GM19397 (cell line): ENCODE measurements around the gene GLOD4.
"Not testable (repeated sequence)": the region's sequence is repeated elsewhere in the genome, so short reads cannot be mapped to it uniquely, and the experiment has no call there.

Experiments
- ATAC-seq: cut with Tn5 transposase; IDR thresholded peaks from one replicate; pipeline ENCODE4 v1.9.1; 2021; ENCODE audit warnings: mild to moderate bottlenecking, moderate library complexity; ENCODE audit not compliant: unreplicated experiment

GLOD4 gene

DNA sequence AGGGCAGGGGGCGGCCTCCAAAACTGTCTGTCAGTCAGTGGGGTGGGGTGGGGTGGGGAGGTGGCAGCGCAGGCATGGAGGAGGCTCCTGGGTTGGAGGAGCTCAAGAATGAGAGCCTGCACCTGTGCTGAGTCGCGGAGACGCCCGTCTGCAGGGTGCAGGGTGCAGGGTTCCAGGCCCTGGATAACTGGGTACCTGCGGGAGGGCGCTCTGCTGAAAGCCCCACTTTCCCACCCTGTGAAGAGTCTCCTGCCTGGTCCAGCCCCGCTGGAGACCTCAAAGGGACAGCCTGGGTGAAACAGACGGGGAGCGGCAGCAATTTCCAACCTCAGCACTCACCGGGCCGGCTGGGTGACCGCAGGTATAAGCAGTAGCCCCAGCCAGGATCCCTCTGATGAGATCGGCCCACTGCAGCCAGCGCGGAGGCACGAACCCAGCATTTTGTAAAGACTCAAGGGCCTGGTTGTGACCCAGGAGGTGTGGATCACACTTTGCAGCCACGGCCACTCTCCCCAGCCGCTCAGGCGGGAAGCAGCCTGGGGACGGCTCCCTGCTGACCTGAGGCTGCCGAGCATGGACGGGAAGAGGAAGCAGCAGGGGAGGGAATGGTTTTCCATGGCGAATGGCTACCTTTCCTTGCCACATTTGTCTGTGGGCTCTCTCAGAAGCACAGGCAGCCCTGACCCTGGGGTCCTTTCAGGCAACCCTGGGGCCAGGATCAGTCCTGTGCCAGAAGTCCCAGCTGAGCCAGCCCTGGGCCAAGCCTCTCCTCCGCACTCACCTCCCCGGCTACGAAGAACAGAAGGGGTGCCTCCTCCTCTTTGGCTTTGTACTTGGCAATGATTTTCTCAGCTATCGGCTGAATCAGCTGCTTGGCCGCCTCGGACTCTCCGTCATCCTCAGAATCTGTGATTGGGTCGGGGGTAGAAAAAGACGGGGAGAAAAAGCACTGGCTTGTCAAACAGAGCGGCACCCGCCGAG is 21.1 kb upstream of the GLOD4 start:
- ATAC-seq = no peak

DNA sequence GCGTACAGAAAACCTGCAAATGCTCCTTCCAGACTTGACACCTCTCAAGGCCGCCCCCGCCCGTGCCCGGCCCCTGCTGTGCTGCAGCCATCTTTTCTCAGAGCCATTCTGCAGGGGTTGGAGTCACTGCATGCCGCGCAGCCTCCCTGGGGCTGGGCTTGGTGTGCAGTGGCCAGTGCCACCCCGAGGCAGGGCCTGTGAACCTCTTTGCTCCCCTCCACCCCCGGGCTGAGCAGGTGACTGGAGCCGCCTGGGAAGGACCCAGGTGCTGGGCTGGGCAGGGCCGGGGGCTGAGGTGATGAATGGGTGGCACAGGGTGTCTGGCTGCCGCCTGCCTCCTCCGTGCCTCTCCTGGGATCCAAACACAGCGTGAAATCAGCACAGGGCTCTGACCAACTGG is 20.4 kb upstream of the GLOD4 start:
- no peak for ATAC-seq

DNA sequence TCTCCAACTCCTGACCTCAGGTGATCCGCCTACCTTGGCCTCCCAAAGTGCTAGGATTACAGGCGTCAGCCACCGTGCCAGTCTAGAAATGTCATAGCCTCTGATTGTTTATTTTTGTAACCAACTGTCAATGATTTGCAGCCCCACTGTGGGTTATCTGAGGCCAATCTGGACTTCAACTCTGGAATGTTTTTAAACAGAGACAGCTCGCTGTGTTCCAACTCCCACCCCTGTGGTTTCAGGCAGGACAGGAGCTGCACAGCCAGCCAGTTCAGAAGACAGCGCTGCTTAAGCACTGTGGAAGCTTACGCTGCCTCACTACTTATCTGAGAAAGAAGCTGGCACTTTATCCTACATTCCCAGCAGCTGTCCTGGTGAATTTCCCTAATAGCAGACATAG is 19.6 kb upstream of the GLOD4 start:
- no peak for ATAC-seq

DNA sequence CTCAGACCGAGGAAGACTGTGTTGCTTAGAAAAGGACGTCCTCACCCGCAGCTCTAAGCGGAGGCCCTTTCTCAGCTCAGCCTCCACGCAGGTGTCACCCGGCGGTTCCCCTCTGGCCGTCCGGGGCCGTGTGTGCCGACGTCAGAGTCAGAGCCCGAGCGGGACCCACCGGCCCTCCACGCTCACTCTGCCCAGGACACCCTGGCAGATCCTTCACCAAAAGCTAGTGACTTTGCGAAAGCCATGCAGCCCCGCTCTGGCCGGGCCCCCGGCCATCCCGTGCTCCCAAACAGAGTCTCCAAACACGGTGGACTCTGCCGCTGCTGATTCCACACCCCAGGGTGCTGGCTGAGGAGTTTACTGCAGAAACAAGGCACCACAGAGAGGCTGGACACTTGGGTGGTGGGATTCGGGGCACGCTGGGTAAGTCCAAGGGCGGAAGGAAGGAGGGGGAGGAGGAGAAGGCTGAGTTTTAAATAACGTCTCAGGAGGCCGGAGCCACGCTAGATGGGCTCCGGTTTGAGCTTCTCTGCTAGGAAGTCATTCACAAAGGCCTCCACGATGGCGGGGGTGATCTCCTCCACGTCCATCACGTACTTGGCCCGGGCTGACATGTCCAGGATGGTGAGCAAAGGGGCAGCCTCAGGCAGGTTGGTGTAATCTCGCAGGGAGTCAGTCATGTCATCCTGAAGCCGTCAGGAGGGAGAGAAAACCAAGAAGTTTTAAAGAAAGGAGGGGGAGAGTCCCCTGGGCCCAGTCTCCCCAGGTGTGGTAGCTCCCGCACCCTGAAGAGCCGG is 18.6 kb upstream of the GLOD4 start:
- no peak for ATAC-seq

DNA sequence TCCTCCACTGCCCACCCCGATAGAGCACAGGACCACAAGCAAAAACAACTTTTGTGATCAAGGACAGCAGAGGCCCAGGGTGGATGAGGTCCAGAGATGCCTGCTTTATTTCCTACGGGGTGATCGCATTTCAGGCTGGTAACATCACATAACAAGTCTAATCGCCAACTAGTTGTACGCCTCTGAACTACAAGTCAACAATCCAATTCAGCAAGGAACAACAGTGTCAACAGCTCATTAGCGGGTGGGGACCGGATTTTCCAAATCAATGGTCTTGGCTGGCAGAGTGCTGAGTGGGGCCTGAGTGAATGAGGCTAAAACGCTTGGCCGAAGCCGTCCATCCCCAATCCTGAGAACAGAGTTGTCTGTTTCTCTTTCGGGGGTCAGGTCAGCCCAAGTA is 17.2 kb upstream of the GLOD4 start:
- ATAC-seq = no peak

DNA sequence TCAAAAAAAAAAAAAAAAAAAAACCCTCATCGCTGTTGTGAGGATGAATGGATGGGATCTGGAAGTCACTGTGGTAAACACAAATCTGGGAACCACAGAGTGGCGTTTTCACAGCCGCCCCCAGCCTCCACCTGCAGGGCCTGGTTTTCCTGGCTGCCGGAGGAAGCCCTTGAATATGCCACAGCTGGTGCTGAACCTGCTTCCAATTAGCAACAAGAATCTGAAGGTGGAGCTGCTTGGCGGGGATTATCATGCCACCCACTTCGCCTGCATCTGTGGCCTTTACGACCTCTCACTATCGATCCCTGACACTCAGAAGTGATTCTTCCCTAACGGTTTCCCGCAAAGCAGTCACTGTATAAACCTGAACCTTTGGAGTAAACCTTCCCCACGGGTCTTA is 16.2 kb upstream of the GLOD4 start:
- ATAC-seq = no peak

DNA sequence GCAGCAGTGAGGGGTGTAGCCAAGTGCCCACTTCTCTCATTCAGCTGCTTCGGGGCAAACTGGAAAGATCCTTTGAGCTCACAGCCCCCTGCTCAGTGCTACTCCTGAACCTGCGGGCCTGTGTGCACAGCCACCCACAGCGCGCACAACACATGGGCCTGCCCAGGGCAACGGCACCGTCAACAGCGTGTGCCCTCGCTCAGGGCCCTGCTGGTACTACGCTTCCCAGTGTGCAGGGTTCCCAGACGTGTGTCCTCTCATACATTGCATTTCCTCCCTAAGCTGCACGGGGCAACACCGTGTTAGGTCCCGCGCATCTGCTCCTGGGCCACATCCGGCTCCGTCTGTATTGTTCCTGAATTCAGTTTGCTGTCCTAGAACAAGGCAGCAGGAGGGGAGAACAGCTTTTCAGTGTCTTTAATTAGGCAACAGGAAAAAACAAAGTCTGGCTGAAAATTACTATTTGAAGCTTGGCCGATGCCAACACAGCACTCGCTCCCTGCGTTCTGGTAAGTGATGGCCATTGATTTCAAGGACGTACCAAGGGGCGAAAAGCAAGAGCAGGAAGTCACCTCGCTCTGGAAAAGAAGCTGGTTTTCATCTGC is 15.3 kb upstream of the GLOD4 start:
- ATAC-seq = no peak

DNA sequence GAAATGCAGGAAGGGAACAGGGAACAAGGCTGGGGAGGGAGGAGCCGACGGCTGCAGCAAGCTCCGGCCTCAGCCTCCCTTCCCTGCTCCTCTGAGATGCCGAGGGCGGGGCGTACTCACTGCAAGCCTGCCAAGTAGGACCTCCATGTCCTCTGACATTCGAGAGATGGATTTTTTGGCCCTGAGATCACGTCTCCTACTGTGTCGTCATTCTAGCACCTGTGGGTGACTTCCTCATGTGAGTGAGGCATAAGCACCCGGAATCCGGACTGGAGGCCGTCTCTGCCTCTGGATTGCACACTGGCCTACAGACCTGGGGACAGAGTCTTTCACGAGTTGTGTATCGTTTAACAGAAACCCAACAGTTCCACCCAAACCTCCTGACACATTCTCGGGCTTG is 14.5 kb upstream of the GLOD4 start:
- no peak for ATAC-seq

DNA sequence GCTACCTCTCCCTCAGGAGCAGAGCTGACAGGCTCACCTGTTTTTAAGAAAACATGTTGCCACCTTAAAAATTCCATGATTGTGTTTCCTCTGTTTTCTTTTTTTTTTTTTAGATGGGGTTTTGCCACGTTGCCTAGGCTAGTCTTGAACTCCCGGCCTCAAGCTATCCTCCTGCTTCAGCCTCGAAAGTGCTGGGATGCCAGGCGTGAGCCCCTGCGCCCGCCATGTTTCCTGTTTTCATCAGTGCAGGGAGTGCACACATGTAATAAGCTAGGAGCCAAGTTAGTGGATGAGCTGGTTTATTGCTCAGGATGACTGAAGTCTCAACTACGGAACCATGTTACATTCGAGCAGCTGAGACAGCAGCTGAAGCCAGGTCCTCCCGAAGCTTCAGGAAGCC is 13.6 kb upstream of the GLOD4 start:
- ATAC-seq = no peak

DNA sequence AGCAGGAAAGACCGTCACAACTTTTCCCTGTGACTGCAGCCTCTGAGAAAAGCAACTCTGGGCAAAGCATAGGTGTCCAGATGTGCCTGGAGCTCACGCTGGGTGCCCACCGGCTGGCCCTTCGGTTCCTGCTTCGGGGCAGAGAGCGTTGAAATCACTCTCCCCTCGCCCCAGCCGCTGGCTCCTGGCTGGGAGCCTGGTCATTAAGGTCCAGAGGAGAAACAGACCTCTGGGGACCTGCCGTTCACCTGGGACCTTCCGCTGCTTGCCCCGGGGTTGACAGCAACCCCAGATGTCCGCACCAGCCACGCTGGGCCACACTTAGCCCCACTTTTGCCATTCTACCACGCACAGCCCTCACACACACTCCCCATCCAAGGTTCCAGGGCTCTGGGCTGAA is 13.2 kb upstream of the GLOD4 start:
- no peak for ATAC-seq

DNA sequence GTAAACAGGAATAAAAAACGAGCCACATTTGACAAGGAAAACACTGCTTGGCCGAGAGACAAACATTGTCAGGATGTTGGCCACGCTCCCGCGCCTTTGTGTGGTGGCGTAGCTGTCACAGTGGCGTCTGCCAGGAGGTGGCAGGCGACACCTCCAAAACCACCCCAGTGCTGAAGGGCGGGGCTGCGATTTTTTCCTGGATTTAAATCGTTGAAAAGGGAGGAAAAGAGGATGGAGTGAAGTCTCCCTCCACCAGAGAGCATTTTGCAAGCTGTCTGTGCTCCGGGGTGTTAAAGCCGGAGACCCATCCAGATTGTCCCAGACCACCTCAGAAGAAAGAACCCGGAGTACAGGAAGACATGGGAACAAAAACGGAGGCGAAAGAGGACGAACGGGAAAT is 12.8 kb upstream of the GLOD4 start:
- no peak for ATAC-seq

DNA sequence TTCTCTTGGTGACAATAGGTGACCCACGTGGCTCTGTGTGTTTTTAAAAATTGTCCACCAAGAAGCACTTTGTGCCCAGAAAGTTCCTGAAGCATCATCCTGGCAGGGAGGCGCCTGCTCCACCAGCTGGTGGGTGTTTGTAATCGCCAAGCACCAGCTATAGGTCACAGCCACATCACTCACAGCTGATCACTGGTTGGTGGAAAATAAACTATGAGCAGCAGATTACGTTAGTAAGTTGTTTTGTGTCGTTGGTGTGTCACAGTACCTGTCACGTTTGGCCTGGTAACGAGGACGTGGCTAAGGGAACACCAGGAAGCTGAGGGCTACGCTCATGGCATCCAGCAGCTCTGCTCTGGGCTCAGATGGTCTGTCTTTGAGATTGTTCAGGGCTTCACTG is 10.2 kb upstream of the GLOD4 start:
- no peak for ATAC-seq

DNA sequence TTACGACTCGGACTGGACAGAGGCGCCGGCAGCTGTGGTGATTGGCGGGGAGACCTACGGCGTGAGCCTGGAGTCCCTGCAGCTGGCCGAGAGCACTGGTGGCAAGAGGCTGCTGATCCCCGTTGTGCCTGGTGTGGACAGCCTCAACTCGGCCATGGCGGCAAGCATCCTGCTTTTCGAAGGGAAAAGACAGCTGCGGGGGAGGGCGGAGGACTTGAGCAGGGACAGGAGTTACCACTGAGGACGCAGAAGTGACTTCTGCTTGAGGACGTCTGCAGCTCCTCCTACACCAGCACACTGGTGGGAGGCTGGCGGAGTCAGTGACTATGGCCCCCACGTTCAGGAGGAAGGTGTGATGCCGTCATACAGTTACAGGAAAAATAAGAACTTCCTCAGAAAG is 9.7 kb upstream of the GLOD4 start:
- no peak for ATAC-seq

DNA sequence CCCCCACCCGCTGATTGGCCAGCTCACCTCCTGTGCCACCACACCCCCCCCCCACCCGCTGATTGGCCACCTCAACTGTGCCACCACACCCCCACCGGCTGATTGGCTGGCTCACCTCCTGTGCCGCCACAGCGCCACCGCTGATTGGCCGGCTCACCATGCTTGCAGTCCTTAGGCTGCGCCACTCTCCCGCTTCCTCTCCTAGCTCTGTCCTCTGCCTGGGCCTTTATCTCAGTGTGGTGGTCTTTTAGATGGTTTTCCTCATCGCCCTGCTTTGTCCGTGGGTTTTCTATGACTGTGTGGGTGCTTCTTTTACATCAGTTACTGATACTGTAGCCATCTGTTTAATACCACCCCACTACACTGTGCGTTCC is 8.8 kb upstream of the GLOD4 start:
- not testable (repeated sequence) for ATAC-seq

DNA sequence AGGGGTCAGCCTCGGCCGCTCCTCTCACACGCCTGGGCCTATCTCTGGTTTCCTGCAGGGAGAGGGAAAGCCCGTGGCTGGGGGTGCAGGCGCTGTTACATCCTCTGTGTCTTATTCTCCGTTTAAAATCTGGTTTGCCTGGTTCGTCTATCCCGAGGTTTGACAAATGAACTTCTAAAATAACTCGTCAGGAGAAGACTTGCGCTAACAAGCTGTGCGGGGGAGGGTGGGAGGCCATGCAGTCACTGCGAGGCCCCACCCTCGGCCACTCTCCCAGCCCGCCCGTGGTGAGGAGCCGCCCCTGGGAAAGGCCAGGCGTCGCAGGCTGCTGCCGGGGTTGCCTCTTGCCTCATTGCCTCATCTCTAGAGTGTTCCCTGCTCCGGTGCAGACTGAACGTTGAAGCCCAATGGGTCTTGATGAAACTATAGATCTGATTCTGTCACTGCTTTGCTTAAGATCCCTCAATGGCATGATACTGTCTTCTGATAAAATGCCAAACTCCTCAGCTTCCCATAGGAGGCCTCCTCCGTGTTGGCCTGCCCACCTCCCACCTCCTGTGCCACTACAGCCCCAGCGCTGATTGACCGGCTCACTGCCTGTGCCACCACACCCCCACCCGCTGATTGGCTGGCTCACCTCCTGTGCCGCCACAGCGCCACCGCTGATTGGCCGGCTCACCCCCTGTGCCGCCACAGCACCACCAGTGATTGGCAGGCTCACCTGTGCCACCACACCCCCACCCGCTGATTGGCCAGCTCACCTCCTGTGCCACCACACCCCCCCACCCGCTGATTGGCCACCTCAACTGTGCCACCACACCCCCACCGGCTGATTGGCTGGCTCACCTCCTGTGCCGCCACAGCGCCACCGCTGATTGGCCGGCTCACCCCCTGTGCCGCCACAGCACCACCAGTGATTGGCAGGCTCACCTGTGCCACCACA is 8.1 kb upstream of the GLOD4 start:
- ATAC-seq = not testable (repeated sequence)

DNA sequence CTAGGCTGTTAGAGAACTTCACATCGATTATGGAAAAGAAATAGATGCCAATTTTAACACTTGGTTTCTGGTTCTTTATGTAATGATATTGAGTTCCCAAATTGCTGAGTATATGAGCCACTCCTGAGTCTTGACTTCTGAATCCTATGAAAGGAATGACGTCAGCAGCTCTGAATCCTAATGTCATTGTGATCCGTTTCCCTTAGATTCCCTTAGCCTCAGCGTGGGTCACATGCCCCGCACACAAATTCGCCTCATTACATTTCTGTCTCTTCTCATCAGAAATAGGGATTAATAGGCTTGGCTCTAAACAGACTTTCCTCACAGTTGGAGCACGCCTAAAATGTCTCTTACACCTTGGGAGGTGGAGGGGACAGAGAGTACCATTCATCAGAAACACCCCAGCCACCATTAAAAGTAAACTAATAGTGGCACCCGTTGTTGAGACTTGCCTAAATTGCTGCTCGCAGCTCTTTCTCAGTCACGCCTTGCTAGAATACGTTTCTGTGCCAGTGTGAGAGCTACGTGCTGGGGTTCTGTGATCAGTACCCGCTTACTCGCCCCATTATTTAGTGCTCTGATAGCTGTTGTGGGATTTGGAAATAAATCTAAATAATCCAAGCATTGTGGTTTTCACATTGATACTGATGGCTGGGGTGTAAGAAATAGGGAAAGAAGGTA is 7.2 kb upstream of the GLOD4 start:
- no peak for ATAC-seq

DNA sequence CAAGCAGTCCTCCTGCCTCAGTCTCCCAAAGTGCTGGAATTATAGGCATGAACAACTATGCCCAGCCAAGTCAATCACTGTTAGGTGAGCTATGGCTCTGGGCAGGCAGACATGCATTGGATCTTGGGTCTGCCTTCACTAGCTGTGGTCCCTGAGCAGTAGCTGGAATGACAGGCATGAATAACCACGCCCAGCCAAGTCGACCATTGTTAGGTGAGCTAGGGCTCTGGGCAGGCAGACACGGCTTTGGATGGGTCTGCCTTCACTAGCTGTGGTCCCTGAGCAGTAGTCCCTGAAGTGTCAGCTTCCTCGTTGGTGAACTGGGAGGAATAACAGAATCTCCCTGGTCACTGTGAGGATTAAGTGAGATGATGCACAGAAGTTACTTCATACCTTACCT is 6.5 kb upstream of the GLOD4 start:
- ATAC-seq = no peak

DNA sequence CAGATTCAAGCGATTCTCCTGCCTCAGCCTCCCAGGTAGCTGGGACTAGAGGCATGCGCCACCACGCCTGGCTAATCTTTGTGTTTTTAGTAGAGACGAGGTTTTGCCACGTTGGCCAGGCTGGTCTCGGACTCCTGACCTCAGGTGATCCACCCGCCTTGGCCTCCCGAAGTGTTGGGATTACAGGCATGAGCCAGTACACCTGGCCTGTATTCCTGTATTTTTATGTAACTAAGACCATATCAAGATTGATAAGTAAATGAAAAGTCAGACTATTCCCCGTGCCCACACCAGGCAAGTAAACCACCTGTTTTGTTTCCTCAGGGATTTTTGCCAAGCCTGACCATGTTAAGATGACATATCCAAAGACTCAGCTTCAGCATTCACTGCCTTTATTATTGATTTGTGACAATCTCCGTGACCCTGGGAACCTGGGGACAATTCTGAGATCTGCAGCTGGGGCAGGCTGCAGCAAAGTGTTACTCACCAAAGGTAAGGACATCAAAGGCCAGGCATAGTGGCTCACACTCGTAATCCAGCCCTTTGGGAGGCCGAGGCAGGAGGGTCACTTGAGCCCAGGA is 5.7 kb upstream of the GLOD4 start:
- no peak for ATAC-seq

DNA sequence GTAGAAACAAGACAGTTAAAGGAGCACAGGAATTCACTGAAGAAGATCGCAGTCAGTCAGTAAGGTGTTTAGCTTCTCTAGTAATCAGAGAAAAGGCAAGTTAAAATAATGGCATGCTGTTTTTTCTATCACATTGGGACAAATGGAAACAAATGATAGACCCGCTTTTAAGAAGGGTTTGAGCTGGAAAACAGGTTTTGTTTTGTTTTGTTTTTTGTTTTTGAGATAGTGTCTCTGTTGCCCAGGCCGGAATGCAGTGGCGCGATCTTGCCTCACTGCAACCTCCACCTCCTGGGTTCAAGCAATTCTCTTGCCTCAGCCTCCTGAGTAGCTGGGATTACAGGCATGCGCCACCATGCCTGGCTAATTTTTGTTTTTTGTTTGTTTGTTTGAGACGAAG is 3.8 kb upstream of the GLOD4 start:
- ATAC-seq = not testable (repeated sequence)

DNA sequence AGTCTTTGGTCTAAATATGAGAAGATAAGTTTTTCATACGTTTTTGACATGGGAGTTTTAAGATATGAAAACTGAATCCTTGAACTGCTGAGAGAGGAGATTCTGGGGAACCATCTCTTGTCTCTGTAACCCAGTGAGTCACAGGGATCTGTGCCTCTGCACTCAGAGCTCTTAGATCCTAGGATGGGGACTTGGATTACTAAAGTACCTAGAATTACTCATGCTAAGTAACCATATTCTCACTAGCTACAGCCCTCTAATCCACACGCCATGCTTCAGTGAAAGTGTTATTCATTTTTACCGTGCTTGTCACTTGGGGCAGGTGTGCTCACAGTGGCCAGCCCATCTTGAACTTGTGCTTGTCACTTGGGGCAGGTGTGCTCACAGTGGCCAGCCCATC is 2.1 kb upstream of the GLOD4 start:
- ATAC-seq = no peak
